HepG2 (cell line): ENCODE measurements around the gene APOA1. TPM values are rescaled to one million over a fixed set of nuclear protein-coding genes. Genes with fewer than 3 reads are reported as not detected.
A peak's percentile ranks its signal among the peaks of the same experiment; 100 is the strongest.

Experiments used
- AGO2 ChIP-seq: fragments of 200-400 bp; formaldehyde crosslinking; optimal IDR thresholded peaks from 2 replicates; pipeline ENCODE3; 2017; ENCODE audit warnings: mild to moderate bottlenecking, low read depth, low read length, moderate library complexity
- ATM ChIP-seq: fragments of 450-650 bp; IDR thresholded peaks from 2 replicates; pipeline ENCODE4 v1.7.1; 2017; ENCODE audit warnings: mild to moderate bottlenecking, borderline replicate concordance
- GPBP1L1 ChIP-seq: sonication (generic); formaldehyde crosslinking; IDR thresholded peaks from 2 replicates; pipeline ENCODE4 v1.5.0; 2020; ENCODE audit warnings: mild to moderate bottlenecking, missing genetic modification reagents
- HBP1 ChIP-seq: IDR thresholded peaks from 2 replicates; pipeline ENCODE4 v1.6.1; 2016; ENCODE audit warnings: low read depth, control low read depth
- HCFC1 ChIP-seq: fragments of 150-350 bp; IDR thresholded peaks from 2 replicates; pipeline ENCODE4 v1.6.1; 2014; ENCODE audit warnings: low read depth, low read length
- IKZF4 ChIP-seq: sonication (generic); formaldehyde crosslinking; IDR thresholded peaks from 2 replicates; pipeline ENCODE4 v1.5.1; 2020; ENCODE audit warnings: borderline replicate concordance, mild to moderate bottlenecking, low read depth, missing genetic modification reagents; ENCODE audit errors: not compliant biosample characterization
- KAT2B ChIP-seq: fragments of 150-350 bp; IDR thresholded peaks from 2 replicates; pipeline ENCODE4 v1.6.1; 2014; ENCODE audit warnings: low read depth, low read length, borderline replicate concordance
- KLF13 ChIP-seq: sonication (generic); formaldehyde crosslinking; IDR thresholded peaks from 2 replicates; pipeline ENCODE4 v1.4.0; 2020; ENCODE audit warnings: mild to moderate bottlenecking, missing genetic modification reagents
- MAFF ChIP-seq: IDR thresholded peaks from 2 replicates; pipeline ENCODE4 v1.6.1; 2011; ENCODE audit warnings: low read depth, low read length, improper control_type of control experiment
- MED1 ChIP-seq: sonication (generic); formaldehyde crosslinking; IDR thresholded peaks from 2 replicates; pipeline ENCODE4 v1.4.0; 2020; ENCODE audit warnings: missing genetic modification reagents
- MED13 ChIP-seq: sonication (generic); formaldehyde crosslinking; IDR thresholded peaks from 2 replicates; pipeline ENCODE4 v1.5.0; 2020; ENCODE audit warnings: missing genetic modification reagents
- NFE2 ChIP-seq: sonication (generic); formaldehyde crosslinking; IDR thresholded peaks from 2 replicates; pipeline ENCODE4 v1.4.0; 2020; ENCODE audit warnings: missing genetic modification reagents
- REL ChIP-seq: sonication (generic); formaldehyde crosslinking; conservative IDR thresholded peaks from 2 replicates; pipeline ENCODE4 v1.8.0; 2022; ENCODE audit warnings: mild to moderate bottlenecking, missing genetic modification reagents, moderate library complexity
- SIN3B ChIP-seq: fragments of 150-350 bp; IDR thresholded peaks from 2 replicates; pipeline ENCODE4 v1.6.1; 2014; ENCODE audit warnings: low read length
- ZFX ChIP-seq: sonication (generic); formaldehyde crosslinking; IDR thresholded peaks from 2 replicates; pipeline ENCODE4 v1.4.0; 2020; ENCODE audit warnings: mild to moderate bottlenecking, low read depth, missing genetic modification reagents, moderate library complexity
- ZHX2 ChIP-seq, 2 experiments: sonication (generic) in 1 of 2; formaldehyde crosslinking in 1 of 2; IDR thresholded peaks; 2 replicates each; pipeline versions ENCODE4 v1.6.1 to v1.9.0; 2014 to 2022; ENCODE audit warnings: antibody characterized with exemption in 1 of 2, borderline replicate concordance in 1 of 2, inconsistent platforms in 1 of 2, low read depth in 1 of 2, missing genetic modification reagents in 1 of 2
- ZNF138 ChIP-seq: sonication (generic); formaldehyde crosslinking; IDR thresholded peaks from 2 replicates; pipeline ENCODE4 v1.5.0; 2020; ENCODE audit warnings: mild to moderate bottlenecking, low read depth, missing genetic modification reagents
- ZNF224 ChIP-seq: sonication (generic); formaldehyde crosslinking; IDR thresholded peaks from 2 replicates; pipeline ENCODE4 v1.5.0; 2020; ENCODE audit warnings: mild to moderate bottlenecking, missing genetic modification reagents
- ZNF260 ChIP-seq: sonication (generic); formaldehyde crosslinking; IDR thresholded peaks from 2 replicates; pipeline ENCODE4 v1.4.0; 2020; ENCODE audit warnings: missing genetic modification reagents, low read depth, mild to moderate bottlenecking, borderline replicate concordance
- ZNF564 ChIP-seq: sonication (generic); formaldehyde crosslinking; IDR thresholded peaks from 2 replicates; pipeline ENCODE4 v1.8.1; 2023; ENCODE audit warnings: mild to moderate bottlenecking, missing genetic modification reagents
- ZNF674 ChIP-seq: sonication (generic); formaldehyde crosslinking; IDR thresholded peaks from 2 replicates; pipeline ENCODE4 v1.5.0; 2020; ENCODE audit warnings: low read depth, mild to moderate bottlenecking, missing genetic modification reagents
- ZSCAN30 ChIP-seq: sonication (generic); formaldehyde crosslinking; IDR thresholded peaks from 2 replicates; pipeline ENCODE4 v1.5.0; 2020; ENCODE audit warnings: mild to moderate bottlenecking, missing genetic modification reagents
- polyA plus RNA-seq, 8 experiments: library from polyadenylated mRNA; depleted of rRNA in 3 of 8; stranded (reverse) in 7 of 8; unstranded in 1 of 8; fragments of >200 nt; fragmentation: Illumina TruSeq in 4 of 8; extraction: Trizol in 4 of 8; gene quantifications; 2 replicates each; pipeline versions ENCODE4 v1.2.1 to v1.2.3, GENCODE V29; 2011 to 2016; ENCODE audit warnings: low read depth in 4 of 8, missing spikeins in 1 of 8, mixed read lengths in 1 of 8; ENCODE audit not compliant: insufficient read depth in 1 of 8
- total RNA-seq, 5 experiments: library from RNA; depleted of rRNA; stranded (reverse); fragments of >200 nt; fragmentation: Illumina TruSeq; extraction: Trizol; gene quantifications; 2 replicates each; pipeline ENCODE4 v1.2.3, GENCODE V29; 2016; ENCODE audit warnings: low read depth in 1 of 5

The APOA1 gene
- total and polyA plus RNA-seq, 2 of the 13 experiments (the other 11 are each of a cell fraction or from before 2014, with no cell fraction given): 1,973 to 5,485 TPM

- TF ChIP-seq ZHX2 (IDR thresholded peaks at IDR 0.05; ENCODE audit: low read depth): no peak
- TF ChIP-seq ZHX2 (CRISPR knock-in tag; IDR thresholded peaks at IDR 0.05; ENCODE audit: borderline replicate concordance): no peak
- TF ChIP-seq AGO2: peak; percentile 38
- TF ChIP-seq ZNF674 (CRISPR knock-in tag): no peak
- TF ChIP-seq MED1 (CRISPR knock-in tag): no peak
- no peak for TF ChIP-seq HBP1 (CRISPR knock-in tag)
- TF ChIP-seq MAFF: no peak
- no peak for TF ChIP-seq HCFC1
- TF ChIP-seq REL (CRISPR knock-in tag): no peak; the same call in 1 of the 2 replicates
- no peak for TF ChIP-seq GPBP1L1
- TF ChIP-seq ZNF260 (CRISPR knock-in tag): no peak
- no peak for TF ChIP-seq ZNF224 (CRISPR knock-in tag)
- no peak for TF ChIP-seq KLF13 (CRISPR knock-in tag)
- TF ChIP-seq NFE2 (CRISPR knock-in tag): no peak
- no peak for TF ChIP-seq ZNF138 (CRISPR knock-in tag)
- TF ChIP-seq ATM: no peak
- TF ChIP-seq SIN3B: no peak
- no peak for TF ChIP-seq IKZF4 (CRISPR knock-in tag)
- peak; percentile 1; the same call in 1 of the 2 replicates for TF ChIP-seq ZNF564 (CRISPR knock-in tag)
- TF ChIP-seq ZSCAN30 (CRISPR knock-in tag): no peak
- no peak for TF ChIP-seq MED13 (CRISPR knock-in tag)
- TF ChIP-seq KAT2B: no peak
- TF ChIP-seq ZFX: no peak
Measured at GRCh38 chr11:116835042-116835772, 2.2 kb downstream of the APOA1 start (continued).
